ENCODE measurements around the gene PXDN.

The PXDN gene

DNA sequence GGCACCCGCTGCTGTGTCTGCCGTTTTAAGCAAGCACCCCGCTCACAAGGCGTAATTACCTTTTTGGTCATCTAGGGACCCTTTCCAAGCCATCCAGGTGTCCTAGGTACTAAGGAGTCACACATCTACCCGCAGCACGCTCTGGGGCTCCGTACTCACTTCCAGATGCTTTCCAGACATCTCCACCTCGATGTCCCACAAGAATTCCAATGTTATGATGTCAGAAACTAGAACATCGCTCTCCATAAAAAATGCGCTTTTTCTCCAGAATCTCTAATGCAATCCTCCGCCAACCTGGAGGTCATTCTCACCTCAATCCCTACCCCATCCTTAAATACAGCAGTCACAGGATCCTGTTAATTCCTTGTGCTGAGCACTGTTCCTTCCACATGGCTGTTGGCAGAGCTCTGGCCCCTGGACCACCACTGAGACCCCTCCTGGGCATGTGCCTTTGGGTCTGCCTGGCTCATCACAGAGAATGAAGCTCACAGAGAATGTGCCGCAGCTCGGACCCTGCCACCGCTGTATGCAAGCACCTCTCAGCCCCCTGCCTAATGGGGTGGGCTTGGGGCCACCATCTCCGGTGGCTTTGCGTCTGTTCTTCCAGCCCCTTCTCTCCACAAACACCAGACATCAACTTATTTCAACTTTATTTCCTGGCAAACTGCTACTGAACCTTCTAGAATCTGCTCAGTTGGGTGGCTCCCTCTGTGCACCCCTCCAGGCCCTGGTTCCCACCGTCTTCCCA lies 4.6 kb upstream of the PXDN start:
- no peak for TF ChIP-seq CTCF (conservative IDR thresholded peaks at IDR 0.05; ENCODE audit: control insufficient read depth, insufficient read depth, low read depth, low read length)
- peak; percentile 46 for DNase-seq (ENCODE audit: low read depth)

GRCh38 chr2:1748176-1748740 lies 3.9 kb upstream of the PXDN start:
- H3K4me3 ChIP-seq (ENCODE audit: control insufficient read depth, low read depth, low read length) = no peak overlapping the region
- no peak for TF ChIP-seq CTCF (conservative IDR thresholded peaks at IDR 0.05; ENCODE audit: control insufficient read depth, insufficient read depth, low read depth, low read length)
- DNase-seq (ENCODE audit: low read depth) = peak; percentile 65

More for the DNA sequence above, 4.6 kb upstream of the PXDN start:
- no peak overlapping the region for H3K4me3 ChIP-seq (ENCODE audit: control insufficient read depth, low read depth, low read length)

- no peak for DNase-seq (ENCODE audit: low read depth)
- no peak for TF ChIP-seq CTCF (conservative IDR thresholded peaks at IDR 0.05; ENCODE audit: control insufficient read depth, insufficient read depth, low read depth, low read length)
These were observed 3.0 kb upstream of the PXDN start for GRCh38 chr2:1747065-1747941.

GRCh38 chr2:1746174-1747064 lies 2.1 kb upstream of the PXDN start:
- DNase-seq (ENCODE audit: low read depth) = no peak
- no peak overlapping the region for H3K4me3 ChIP-seq (ENCODE audit: control insufficient read depth, low read depth, low read length)
- no peak for TF ChIP-seq CTCF (conservative IDR thresholded peaks at IDR 0.05; ENCODE audit: control insufficient read depth, insufficient read depth, low read depth, low read length)

More at GRCh38 chr2:1747065-1747941, 3.0 kb upstream of the PXDN start:
- no peak overlapping the region for H3K4me3 ChIP-seq (ENCODE audit: control insufficient read depth, low read depth, low read length)

DNA sequence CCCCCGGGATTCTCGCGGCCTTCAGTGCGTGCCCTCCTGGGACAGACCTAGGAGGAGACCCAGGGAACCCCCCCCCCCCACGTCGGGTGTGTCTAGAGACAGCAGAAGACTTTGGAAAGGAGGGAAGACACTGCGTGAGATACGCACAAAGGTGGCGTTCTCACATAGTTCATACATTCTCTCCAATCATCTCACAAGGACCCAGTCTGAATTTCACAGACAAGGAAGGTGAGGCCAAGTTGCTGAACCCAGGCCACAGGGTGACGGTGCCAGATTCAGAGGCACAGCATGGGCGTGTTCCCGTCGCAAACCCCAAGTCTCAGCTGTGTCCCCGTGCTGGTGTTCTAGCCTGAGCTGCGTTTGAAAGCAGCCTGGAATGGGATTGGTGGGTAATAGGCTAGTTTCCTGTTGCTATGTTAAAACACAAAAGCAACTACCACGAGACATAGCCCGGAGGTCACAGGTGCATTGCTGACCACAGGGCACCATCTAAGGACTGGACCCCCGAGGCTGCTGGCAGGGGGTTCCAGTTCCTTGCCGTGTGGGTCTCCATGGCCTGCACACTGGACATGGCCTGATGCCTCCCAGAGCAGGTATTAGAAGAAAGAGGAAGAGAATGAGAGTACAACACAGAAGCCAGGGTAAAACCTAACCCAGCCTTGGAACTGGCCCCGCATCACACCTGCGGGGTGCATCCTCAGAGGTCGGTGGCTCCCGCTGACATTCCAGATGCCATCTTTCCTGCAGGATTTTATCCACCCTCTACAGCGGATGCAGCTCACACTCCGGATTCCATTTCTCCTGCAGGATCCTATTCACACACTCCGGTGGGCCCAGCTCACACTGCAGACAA lies 1.1 kb upstream of the PXDN start:
- DNase-seq (ENCODE audit: low read depth) = no peak
- peak overlapping the region; percentile 64 for H3K4me3 ChIP-seq (ENCODE audit: control insufficient read depth, low read depth, low read length)
- TF ChIP-seq CTCF (conservative IDR thresholded peaks at IDR 0.05; ENCODE audit: control insufficient read depth, insufficient read depth, low read depth, low read length) = no peak
